ENCODE results near the gene NECAB2. TPM values are rescaled to one million over a fixed set of nuclear protein-coding genes. Genes with fewer than 3 reads are reported as not detected.
A peak's percentile ranks its signal among the peaks of the same experiment; 100 is the strongest.

The NECAB2 gene
- total and polyA plus RNA-seq, 2 experiments from 2014 or later = 1.6 to 5.1 TPM

GRCh38 chr16:83968306-83968851, 335 bp downstream of the NECAB2 start:
- Histone ChIP-seq H4K20me1 (replicated peaks; ENCODE audit: insufficient read depth) (no peaks in the 10 kb centered on the region), H3K79me2 (replicated peaks; ENCODE audit: insufficient read depth) (no peaks in the 10 kb centered on the region), H3F3A (replicated peaks; ENCODE audit: low read depth) (no peaks in the 10 kb centered on the region), H3K27ac (ENCODE audit: low read depth) (no peak overlapping the region), H3K27me3 (ENCODE audit: insufficient read depth) (peaks cover 13% of the 10 kb centered on the region), H3K4me3 (peak overlapping the region; percentile 68; the same call in 1 of the 2 replicates), H3K4me1 (ENCODE audit: insufficient read depth) (no peaks in the 10 kb centered on the region; the same call in 1 of the 2 replicates), H2AFZ (no peak overlapping the region), H3K36me3 (ENCODE audit: insufficient read depth) (no peaks in the 10 kb centered on the region), H3K4me2 (peak overlapping the region; percentile 88), H3K9me2 (ENCODE audit: insufficient read depth) (no peaks in the 10 kb centered on the region)
- Mint-ChIP-seq H3K27me3 (ENCODE audit: insufficient read depth, low read depth, poor library complexity) (peaks cover 20% of the 10 kb centered on the region), H3K27ac (no peak overlapping the region), H3K36me3 (ENCODE audit: low read depth) (no peaks in the 10 kb centered on the region), H3K4me3 (peak overlapping the region; percentile 72; the same call in 2 of the 3 replicates), H3K9me3 (peaks cover 3% of the 10 kb centered on the region; the same call in 2 of the 3 replicates), H3K4me1 (peaks cover 9% of the 10 kb centered on the region)
- DNase-seq (ENCODE audit: low spot score) (no peak), ATAC-seq (peak; percentile 5; the same call in 2 of the 3 replicates)
- TF ChIP-seq REST (IDR thresholded peaks at IDR 0.05; ENCODE audit: unreplicated experiment) (no peak), EZH2 (IDR thresholded peaks at IDR 0.05; ENCODE audit: low read depth, unreplicated experiment) (no peak), ZNF114 (CRISPR knock-in tag; IDR thresholded peaks at IDR 0.05) (no peak)
- TF ChIP-seq, protein P1, sequence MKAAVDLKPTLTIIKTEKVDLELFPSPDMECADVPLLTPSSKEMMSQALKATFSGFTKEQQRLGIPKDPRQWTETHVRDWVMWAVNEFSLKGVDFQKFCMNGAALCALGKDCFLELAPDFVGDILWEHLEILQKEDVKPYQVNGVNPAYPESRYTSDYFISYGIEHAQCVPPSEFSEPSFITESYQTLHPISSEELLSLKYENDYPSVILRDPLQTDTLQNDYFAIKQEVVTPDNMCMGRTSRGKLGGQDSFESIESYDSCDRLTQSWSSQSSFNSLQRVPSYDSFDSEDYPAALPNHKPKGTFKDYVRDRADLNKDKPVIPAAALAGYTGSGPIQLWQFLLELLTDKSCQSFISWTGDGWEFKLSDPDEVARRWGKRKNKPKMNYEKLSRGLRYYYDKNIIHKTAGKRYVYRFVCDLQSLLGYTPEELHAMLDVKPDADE (IDR thresholded peaks at IDR 0.05) = no peak

GRCh38 chr16:83968891-83969649, 1.0 kb downstream of the NECAB2 start:
- H3K27ac ChIP-seq (ENCODE audit: low read depth) = no peak overlapping the region
- Mint-ChIP-seq H3K27me3 (ENCODE audit: insufficient read depth, low read depth, poor library complexity) (peaks cover 20% of the 10 kb centered on the region), H3K9me3 (peaks cover 3% of the 10 kb centered on the region; the same call in 2 of the 3 replicates), H3K27ac (no peak overlapping the region), H3K4me3 (peak overlapping the region; percentile 77), H3K36me3 (ENCODE audit: low read depth) (no peaks in the 10 kb centered on the region), H3K4me1 (peaks cover 9% of the 10 kb centered on the region)
- H3K4me2 ChIP-seq = peak overlapping the region; percentile 88
- H3K79me2 ChIP-seq (replicated peaks; ENCODE audit: insufficient read depth) = no peaks in the 10 kb centered on the region
- H3K27me3 ChIP-seq (ENCODE audit: insufficient read depth) = peaks cover 13% of the 10 kb centered on the region
- DNase-seq (ENCODE audit: low spot score) = peak; percentile 62
- no peaks in the 10 kb centered on the region for H4K20me1 ChIP-seq (replicated peaks; ENCODE audit: insufficient read depth)
- H3K4me1 ChIP-seq (ENCODE audit: insufficient read depth) = no peaks in the 10 kb centered on the region; the same call in 1 of the 2 replicates
- H2AFZ ChIP-seq = peak overlapping the region; percentile 84; the same call in 1 of the 2 replicates
- H3K9me2 ChIP-seq (ENCODE audit: insufficient read depth) = no peaks in the 10 kb centered on the region
- H3K36me3 ChIP-seq (ENCODE audit: insufficient read depth) = no peaks in the 10 kb centered on the region
- peak; percentile 47 for ATAC-seq
- peak overlapping the region; percentile 68 for H3K4me3 ChIP-seq
- no peaks in the 10 kb centered on the region for H3F3A ChIP-seq (replicated peaks; ENCODE audit: low read depth)
- TF ChIP-seq EZH2phosphoT487 (IDR thresholded peaks at IDR 0.05; ENCODE audit: unreplicated experiment) (no peak), ZNF462 (CRISPR knock-in tag; IDR thresholded peaks at IDR 0.05) (no peak), JUNB (IDR thresholded peaks at IDR 0.05; ENCODE audit: unreplicated experiment) (no peak), CREB1 (CRISPR knock-in tag; IDR thresholded peaks at IDR 0.05; ENCODE audit: low read depth) (no peak), STAT1 (IDR thresholded peaks at IDR 0.05; ENCODE audit: unreplicated experiment) (no peak)

Measured in GM23338 (cell line).